Measurements from ENCODE around the gene FILIP1L. TPM values are rescaled to one million over a fixed set of nuclear protein-coding genes. Genes with fewer than 3 reads are reported as not detected.
"Not testable (repeated sequence)": the region's sequence is repeated elsewhere in the genome, so short reads cannot be mapped to it uniquely, and the experiment has no call there.

The FILIP1L gene
- polyA plus RNA-seq, 1 experiment = 31.2 TPM

DNA sequence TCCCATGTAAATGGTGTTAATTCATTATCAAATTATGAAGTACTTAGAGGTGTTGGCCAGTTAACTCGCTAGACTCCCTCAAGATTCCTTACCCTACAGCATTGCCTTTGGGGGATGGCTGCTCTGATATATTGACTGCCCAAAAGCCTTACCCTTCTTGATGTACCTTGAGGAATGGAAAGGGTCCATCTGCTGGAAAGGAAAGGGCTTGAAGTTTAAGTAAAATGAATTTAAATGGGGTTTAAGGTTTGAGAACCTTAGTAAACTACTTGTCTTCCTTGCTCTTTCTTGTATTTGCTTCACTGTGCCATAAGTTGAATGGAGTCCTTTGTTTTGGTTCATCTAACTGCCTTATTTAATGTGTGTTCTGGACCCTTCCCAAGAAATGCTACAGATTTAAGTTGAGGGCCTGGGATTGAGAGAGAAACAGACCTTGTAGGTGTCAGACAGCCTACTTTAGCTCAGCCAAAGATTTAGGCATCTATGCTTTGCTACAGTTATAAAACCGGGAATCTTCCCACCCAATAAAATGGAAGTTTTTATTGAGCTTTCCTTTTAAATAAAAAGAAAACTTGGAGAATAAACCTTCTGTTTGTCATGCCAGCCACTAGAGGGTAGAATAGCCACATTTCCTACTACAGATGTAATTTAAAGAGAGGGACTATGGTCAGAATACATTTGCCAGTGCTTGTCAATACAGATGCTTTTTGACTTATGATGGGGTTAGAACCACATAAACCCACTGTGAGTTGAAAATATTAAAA is 271.3 kb downstream of the FILIP1L start:
- no peaks in the 10 kb centered on the region for H3K36me3 ChIP-seq (ENCODE audit: control insufficient read depth, insufficient read depth, low read length)
- no peaks in the 10 kb centered on the region for H3K27me3 ChIP-seq (ENCODE audit: control insufficient read depth, insufficient read depth, low read length)
- no peak for DNase-seq (ENCODE audit: low read depth)
- TF ChIP-seq, protein P1, sequence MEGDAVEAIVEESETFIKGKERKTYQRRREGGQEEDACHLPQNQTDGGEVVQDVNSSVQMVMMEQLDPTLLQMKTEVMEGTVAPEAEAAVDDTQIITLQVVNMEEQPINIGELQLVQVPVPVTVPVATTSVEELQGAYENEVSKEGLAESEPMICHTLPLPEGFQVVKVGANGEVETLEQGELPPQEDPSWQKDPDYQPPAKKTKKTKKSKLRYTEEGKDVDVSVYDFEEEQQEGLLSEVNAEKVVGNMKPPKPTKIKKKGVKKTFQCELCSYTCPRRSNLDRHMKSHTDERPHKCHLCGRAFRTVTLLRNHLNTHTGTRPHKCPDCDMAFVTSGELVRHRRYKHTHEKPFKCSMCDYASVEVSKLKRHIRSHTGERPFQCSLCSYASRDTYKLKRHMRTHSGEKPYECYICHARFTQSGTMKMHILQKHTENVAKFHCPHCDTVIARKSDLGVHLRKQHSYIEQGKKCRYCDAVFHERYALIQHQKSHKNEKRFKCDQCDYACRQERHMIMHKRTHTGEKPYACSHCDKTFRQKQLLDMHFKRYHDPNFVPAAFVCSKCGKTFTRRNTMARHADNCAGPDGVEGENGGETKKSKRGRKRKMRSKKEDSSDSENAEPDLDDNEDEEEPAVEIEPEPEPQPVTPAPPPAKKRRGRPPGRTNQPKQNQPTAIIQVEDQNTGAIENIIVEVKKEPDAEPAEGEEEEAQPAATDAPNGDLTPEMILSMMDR (IDR thresholded peaks at IDR 0.05; ENCODE audit: insufficient read depth, low read depth, low read length) = peak; percentile 70
- ChIA-PET POLR2A (interaction anchor here (0.9 to 1.0 kb wide), 2 partner anchors 10 to 261 kb away, joined by 3 to 20 read pairs; no protein-coding TSS in a partner anchor), CTCF (interaction anchor here (0.6 to 2.4 kb wide), 23 partner anchors 8 to 1922 kb away, joined by 3 to 17 read pairs (median 4); no protein-coding TSS in a partner anchor)
- H3K4me3 ChIP-seq (ENCODE audit: low read depth, low read length) = no peak overlapping the region

DNA sequence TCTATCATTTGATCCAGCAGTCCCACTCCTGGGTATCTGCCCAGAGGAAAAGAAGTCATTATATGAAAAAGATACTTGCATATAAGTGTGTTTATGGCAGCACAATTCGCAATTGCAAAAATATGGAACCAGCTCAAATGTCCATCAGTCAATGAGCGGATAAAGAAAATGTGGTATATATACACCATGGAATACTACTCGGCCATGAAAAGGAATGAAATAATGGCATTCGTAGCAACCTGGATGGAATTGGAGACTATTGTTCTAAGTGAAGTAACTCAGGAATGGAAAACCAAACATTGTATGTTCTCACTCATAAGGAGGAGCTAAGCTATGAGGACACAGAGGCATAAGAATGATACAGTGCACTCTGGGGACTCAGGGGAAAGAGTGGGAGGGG is 272.4 kb downstream of the FILIP1L start:
- DNase-seq (ENCODE audit: low read depth); H3K27me3 ChIP-seq (ENCODE audit: control insufficient read depth, insufficient read depth, low read length); POLR2A ChIA-PET; H3K4me3 ChIP-seq (ENCODE audit: low read depth, low read length); H3K36me3 ChIP-seq (ENCODE audit: control insufficient read depth, insufficient read depth, low read length): not testable (repeated sequence)
- CTCF ChIA-PET = interaction anchor here (1.2 to 1.3 kb wide), 2 partner anchors 165 to 412 kb away, joined by 3 read pairs; no protein-coding TSS in a partner anchor

DNA sequence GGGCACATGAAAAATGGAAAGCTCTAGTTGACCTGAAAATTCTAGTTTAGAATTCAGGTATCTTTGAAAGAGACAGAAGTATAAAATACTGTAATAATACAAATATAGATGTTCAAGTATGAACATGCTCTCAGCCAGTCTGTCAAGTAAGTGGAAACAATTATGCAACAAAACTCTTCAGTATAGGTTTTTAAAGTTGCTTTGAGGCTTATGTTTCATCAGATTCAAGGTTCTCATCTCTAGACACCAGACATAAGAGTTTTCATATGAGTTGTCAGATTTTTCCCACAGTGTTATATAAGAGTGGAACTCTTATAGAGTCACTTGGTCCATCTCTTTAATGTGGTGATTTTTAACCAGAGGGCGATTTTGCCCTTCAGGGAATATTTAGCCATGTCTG is 274.7 kb downstream of the FILIP1L start:
- TF ChIP-seq, protein P1 (IDR thresholded peaks at IDR 0.05; ENCODE audit: insufficient read depth, low read depth, low read length) = no peak
- no peaks in the 10 kb centered on the region for H3K36me3 ChIP-seq (ENCODE audit: control insufficient read depth, insufficient read depth, low read length)
- ChIA-PET POLR2A (no interaction called here), CTCF (interaction anchor here (0.6 to 1.2 kb wide), 3 partner anchors 205 to 1199 kb away, joined by 3 to 5 read pairs (median 4); no protein-coding TSS in a partner anchor)
- H3K4me3 ChIP-seq (ENCODE audit: low read depth, low read length) = no peak overlapping the region
- no peaks in the 10 kb centered on the region for H3K27me3 ChIP-seq (ENCODE audit: control insufficient read depth, insufficient read depth, low read length)
- no peak for DNase-seq (ENCODE audit: low read depth)

DNA sequence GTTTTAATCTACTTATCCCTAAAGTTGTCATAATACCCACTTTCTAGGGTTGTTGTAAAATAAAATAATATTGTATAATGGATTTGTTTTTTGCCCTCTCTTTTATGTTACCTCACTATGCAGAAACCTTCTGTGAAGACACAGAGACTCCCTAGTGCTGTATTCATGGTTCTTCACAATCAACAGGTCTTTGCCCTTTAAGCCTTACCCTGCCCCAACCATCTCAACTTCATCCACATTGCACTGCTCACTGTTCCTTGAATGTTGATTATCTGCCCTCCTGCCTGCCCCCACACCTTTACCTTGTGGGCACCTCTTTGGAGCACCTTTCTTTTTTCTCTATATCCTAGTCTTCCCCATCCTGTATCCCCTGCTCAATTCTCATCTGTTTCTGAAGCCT is 275.5 kb downstream of the FILIP1L start:
- no peak overlapping the region for H3K4me3 ChIP-seq (ENCODE audit: low read depth, low read length)
- CTCF ChIA-PET = no interaction called here
- TF ChIP-seq, protein P1 (IDR thresholded peaks at IDR 0.05; ENCODE audit: insufficient read depth, low read depth, low read length) = no peak
- no peaks in the 10 kb centered on the region for H3K36me3 ChIP-seq (ENCODE audit: control insufficient read depth, insufficient read depth, low read length)
- POLR2A ChIA-PET = no interaction called here
- no peaks in the 10 kb centered on the region for H3K27me3 ChIP-seq (ENCODE audit: control insufficient read depth, insufficient read depth, low read length)
- DNase-seq (ENCODE audit: low read depth) = no peak

DNA sequence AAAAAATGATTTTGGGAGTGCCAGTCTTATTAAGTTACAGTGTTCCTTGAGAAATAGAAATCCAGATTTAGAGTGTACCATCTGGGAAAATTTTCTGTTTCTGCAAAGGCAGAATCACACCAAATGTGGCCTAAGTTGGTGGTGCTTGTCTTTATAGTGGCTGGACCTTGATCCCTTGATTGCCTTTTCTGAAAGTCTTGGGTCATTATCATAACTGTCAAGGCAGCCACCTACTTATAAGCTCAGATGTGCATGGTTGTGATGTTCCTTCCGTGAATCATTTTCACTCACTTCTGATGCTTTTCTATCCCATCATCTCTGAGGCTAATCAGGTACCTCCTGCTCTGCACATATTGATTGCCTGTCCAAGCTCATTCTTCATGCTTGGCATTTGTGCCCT is 276.6 kb downstream of the FILIP1L start:
- TF ChIP-seq, protein P1 (IDR thresholded peaks at IDR 0.05; ENCODE audit: insufficient read depth, low read depth, low read length) = no peak
- no peaks in the 10 kb centered on the region for H3K27me3 ChIP-seq (ENCODE audit: control insufficient read depth, insufficient read depth, low read length)
- ChIA-PET CTCF (no interaction called here), POLR2A (no interaction called here)
- DNase-seq (ENCODE audit: low read depth) = no peak
- no peak overlapping the region for H3K4me3 ChIP-seq (ENCODE audit: low read depth, low read length)
- no peaks in the 10 kb centered on the region for H3K36me3 ChIP-seq (ENCODE audit: control insufficient read depth, insufficient read depth, low read length)
